ENCODE data around the gene MEF2C. TPM values are rescaled to one million over a fixed set of nuclear protein-coding genes. Genes with fewer than 3 reads are reported as not detected.

Gene MEF2C
- total and polyA plus RNA-seq, 2 experiments from 2014 or later = 3.2 to 3.4 TPM

DNA sequence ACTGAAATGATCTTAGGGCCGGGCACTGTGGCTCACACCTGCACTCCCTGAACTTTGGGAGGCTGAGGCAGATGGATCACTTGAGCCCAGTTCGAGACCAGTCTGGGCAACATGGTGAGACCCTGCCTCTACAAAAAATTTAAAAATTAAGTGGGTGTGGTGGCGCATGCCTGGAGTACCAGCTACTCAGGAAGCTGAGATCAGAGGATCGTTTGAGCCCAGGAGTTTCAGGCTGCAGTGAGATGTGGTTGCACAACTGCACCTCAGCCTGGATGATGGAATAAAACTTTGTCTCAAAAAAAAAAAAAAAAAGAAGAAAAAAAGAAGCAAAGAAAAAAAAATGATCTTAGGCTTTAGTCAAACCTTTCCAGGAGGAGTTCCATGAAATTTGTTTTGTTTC is 41.8 kb downstream of the MEF2C start:
- in situ Hi-C loops (cut with MboI) = no loop called here
- Histone ChIP-seq H3K4me1 (ENCODE audit: insufficient read depth) (no peaks in the 10 kb centered on the region), H2AFZ (no peak overlapping the region), H3K9ac (no peak overlapping the region), H3K79me2 (ENCODE audit: insufficient read depth) (no peaks in the 10 kb centered on the region), H3K36me3 (ENCODE audit: low read depth) (no peaks in the 10 kb centered on the region), H3K9me3 (ENCODE audit: low read depth) (no peaks in the 10 kb centered on the region), H4K20me1 (ENCODE audit: insufficient read depth) (no peaks in the 10 kb centered on the region), H3K27ac (no peak overlapping the region), H3K9me2 (ENCODE audit: insufficient read depth) (no peaks in the 10 kb centered on the region), H3F3A (ENCODE audit: insufficient read depth) (no peaks in the 10 kb centered on the region), H3K4me3 (no peak overlapping the region), H3K4me2 (ENCODE audit: unreplicated experiment) (no peak overlapping the region), H3K27me3 (replicated peaks; ENCODE audit: insufficient read depth) (no peaks in the 10 kb centered on the region)
- 74 to 76% methylated on average over 4 of the region's 4 CpGs for WGBS, 2 experiments (ENCODE audit: low coverage in 1 of 2, low lambda C conversion rate in 2 of 2, missing lambda C conversion rate in 2 of 2)
- no peak for DNase-seq
- TF ChIP-seq EZH2phosphoT487 (IDR thresholded peaks at IDR 0.05; ENCODE audit: insufficient read depth, low read depth) (no peak), EZH2 (IDR thresholded peaks at IDR 0.05; ENCODE audit: insufficient read depth, poor library complexity, severe bottlenecking) (no peak)

- H3K4me1 ChIP-seq (ENCODE audit: insufficient read depth) = no peaks in the 10 kb centered on the region
- in situ Hi-C loops (cut with MboI) = no loop called here
- H2AFZ ChIP-seq = no peak overlapping the region
- no peaks in the 10 kb centered on the region for H3K79me2 ChIP-seq (ENCODE audit: insufficient read depth)
- no peaks in the 10 kb centered on the region for H3K36me3 ChIP-seq (ENCODE audit: low read depth)
- H3F3A ChIP-seq (ENCODE audit: insufficient read depth) = no peaks in the 10 kb centered on the region
- no peaks in the 10 kb centered on the region for H3K9me2 ChIP-seq (ENCODE audit: insufficient read depth)
- DNase-seq = no peak
- no peak overlapping the region for H3K9ac ChIP-seq
- H3K27me3 ChIP-seq (replicated peaks; ENCODE audit: insufficient read depth) = no peaks in the 10 kb centered on the region
- H3K9me3 ChIP-seq (ENCODE audit: low read depth) = no peaks in the 10 kb centered on the region
- TF ChIP-seq EZH2phosphoT487 (IDR thresholded peaks at IDR 0.05; ENCODE audit: insufficient read depth, low read depth) (no peak), EZH2 (IDR thresholded peaks at IDR 0.05; ENCODE audit: insufficient read depth, poor library complexity, severe bottlenecking) (no peak)
- no peaks in the 10 kb centered on the region for H4K20me1 ChIP-seq (ENCODE audit: insufficient read depth)
- no peak overlapping the region for H3K27ac ChIP-seq
- H3K4me3 ChIP-seq = no peak overlapping the region
- no peak overlapping the region for H3K4me2 ChIP-seq (ENCODE audit: unreplicated experiment)
Observed at GRCh38 chr5:88840495-88840894, 42.5 kb downstream of the MEF2C start.

DNA sequence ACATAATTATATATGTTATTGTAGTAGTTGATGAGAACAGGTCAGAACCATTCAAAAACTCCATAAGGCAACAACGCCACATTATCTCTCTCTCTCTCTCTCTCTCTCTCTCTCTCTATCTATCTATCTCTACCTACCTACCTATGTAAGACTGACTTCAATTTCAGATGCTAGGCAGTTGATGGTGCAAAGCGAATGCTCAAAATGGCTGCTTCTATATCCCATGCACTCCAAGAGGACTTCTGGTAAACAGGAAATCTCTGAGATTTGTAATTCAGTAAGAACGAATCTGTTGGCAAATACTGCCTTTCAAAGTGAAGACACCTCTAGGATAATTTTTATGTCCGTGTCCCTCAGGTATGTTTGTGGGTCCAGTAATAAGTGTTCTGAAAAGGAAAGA is 43.7 kb downstream of the MEF2C start:
- in situ Hi-C loops (cut with MboI) = no loop called here
- Histone ChIP-seq H3K9me2 (ENCODE audit: insufficient read depth) (no peaks in the 10 kb centered on the region), H3K4me2 (ENCODE audit: unreplicated experiment) (no peak overlapping the region), H4K20me1 (ENCODE audit: insufficient read depth) (no peaks in the 10 kb centered on the region), H3K9me3 (ENCODE audit: low read depth) (no peaks in the 10 kb centered on the region), H3K79me2 (ENCODE audit: insufficient read depth) (no peaks in the 10 kb centered on the region), H3K27me3 (replicated peaks; ENCODE audit: insufficient read depth) (no peaks in the 10 kb centered on the region), H3K27ac (no peak overlapping the region), H3K4me3 (no peak overlapping the region), H3K36me3 (ENCODE audit: low read depth) (no peaks in the 10 kb centered on the region), H3K9ac (no peak overlapping the region), H2AFZ (no peak overlapping the region), H3K4me1 (ENCODE audit: insufficient read depth) (no peaks in the 10 kb centered on the region), H3F3A (ENCODE audit: insufficient read depth) (no peaks in the 10 kb centered on the region)
- no peak for TF ChIP-seq EZH2phosphoT487 (IDR thresholded peaks at IDR 0.05; ENCODE audit: insufficient read depth, low read depth)
- TF ChIP-seq EZH2 (IDR thresholded peaks at IDR 0.05; ENCODE audit: insufficient read depth, poor library complexity, severe bottlenecking) = no peak
- DNase-seq = no peak
- 93 to 97% methylated on average over 4 of the region's 4 CpGs for WGBS, 2 experiments (ENCODE audit: low coverage in 1 of 2, low lambda C conversion rate in 2 of 2, missing lambda C conversion rate in 2 of 2)

GRCh38 chr5:88838500-88838899 is 44.5 kb downstream of the MEF2C start:
- Histone ChIP-seq H3K9ac (no peak overlapping the region), H3K79me2 (ENCODE audit: insufficient read depth) (no peaks in the 10 kb centered on the region), H3K9me3 (ENCODE audit: low read depth) (no peaks in the 10 kb centered on the region), H3K4me1 (ENCODE audit: insufficient read depth) (peaks cover 5% of the 10 kb centered on the region), H3K4me2 (ENCODE audit: unreplicated experiment) (no peak overlapping the region), H3K27me3 (replicated peaks; ENCODE audit: insufficient read depth) (no peaks in the 10 kb centered on the region), H3K4me3 (no peak overlapping the region), H3K36me3 (ENCODE audit: low read depth) (no peaks in the 10 kb centered on the region), H3F3A (ENCODE audit: insufficient read depth) (no peaks in the 10 kb centered on the region), H3K9me2 (ENCODE audit: insufficient read depth) (no peaks in the 10 kb centered on the region), H4K20me1 (ENCODE audit: insufficient read depth) (no peaks in the 10 kb centered on the region), H3K27ac (no peak overlapping the region), H2AFZ (no peak overlapping the region)
- 95 to 96% methylated on average over 1 of the region's 1 CpG for WGBS, 2 experiments (ENCODE audit: low coverage in 1 of 2, low lambda C conversion rate in 2 of 2, missing lambda C conversion rate in 2 of 2)
- no peak for DNase-seq
- TF ChIP-seq EZH2phosphoT487 (IDR thresholded peaks at IDR 0.05; ENCODE audit: insufficient read depth, low read depth) (no peak), EZH2 (IDR thresholded peaks at IDR 0.05; ENCODE audit: insufficient read depth, poor library complexity, severe bottlenecking) (no peak)
- in situ Hi-C loops (cut with MboI) = no loop called here

DNA sequence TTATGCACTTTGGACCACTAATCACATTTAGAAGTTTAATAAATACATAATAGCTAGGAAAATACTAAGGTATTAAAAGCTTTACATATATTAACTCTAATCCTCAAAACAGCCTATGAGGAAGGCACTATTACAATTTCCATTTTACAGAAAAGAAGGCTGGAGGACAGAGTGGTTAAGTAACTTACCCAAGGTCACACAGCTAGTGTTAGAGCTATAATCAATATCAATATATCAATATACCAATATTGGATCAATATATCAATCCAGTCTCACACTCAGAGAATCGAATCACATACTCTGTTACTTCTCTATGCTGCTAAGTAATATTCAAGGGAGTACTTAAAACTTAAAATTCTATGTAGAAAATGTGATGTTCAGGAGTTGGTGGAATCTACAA is 45.2 kb downstream of the MEF2C start:
- Histone ChIP-seq H3K4me2 (ENCODE audit: unreplicated experiment) (no peak overlapping the region), H3K9ac (no peak overlapping the region), H3K4me3 (no peak overlapping the region), H2AFZ (no peak overlapping the region), H3K79me2 (ENCODE audit: insufficient read depth) (no peaks in the 10 kb centered on the region), H3K27ac (no peak overlapping the region), H3K36me3 (ENCODE audit: low read depth) (no peaks in the 10 kb centered on the region), H3F3A (ENCODE audit: insufficient read depth) (no peaks in the 10 kb centered on the region), H3K4me1 (ENCODE audit: insufficient read depth) (peaks cover 11% of the 10 kb centered on the region), H3K9me3 (ENCODE audit: low read depth) (no peaks in the 10 kb centered on the region), H3K27me3 (replicated peaks; ENCODE audit: insufficient read depth) (no peaks in the 10 kb centered on the region), H4K20me1 (ENCODE audit: insufficient read depth) (no peaks in the 10 kb centered on the region), H3K9me2 (ENCODE audit: insufficient read depth) (no peaks in the 10 kb centered on the region)
- no peak for TF ChIP-seq EZH2phosphoT487 (IDR thresholded peaks at IDR 0.05; ENCODE audit: insufficient read depth, low read depth)
- TF ChIP-seq EZH2 (IDR thresholded peaks at IDR 0.05; ENCODE audit: insufficient read depth, poor library complexity, severe bottlenecking) = no peak
- WGBS, 2 experiments (ENCODE audit: low coverage in 1 of 2, low lambda C conversion rate in 2 of 2, missing lambda C conversion rate in 2 of 2) = 89 to 90% methylated on average over 1 of the region's 1 CpG
- in situ Hi-C loops (cut with MboI) = no loop called here
- DNase-seq = no peak

Data from GM23248 (cell line).